ENCODE results near the gene HACE1.
"Not testable (repeated sequence)": the region's sequence is repeated elsewhere in the genome, so short reads cannot be mapped to it uniquely, and the experiment has no call there.

HACE1 gene

DNA sequence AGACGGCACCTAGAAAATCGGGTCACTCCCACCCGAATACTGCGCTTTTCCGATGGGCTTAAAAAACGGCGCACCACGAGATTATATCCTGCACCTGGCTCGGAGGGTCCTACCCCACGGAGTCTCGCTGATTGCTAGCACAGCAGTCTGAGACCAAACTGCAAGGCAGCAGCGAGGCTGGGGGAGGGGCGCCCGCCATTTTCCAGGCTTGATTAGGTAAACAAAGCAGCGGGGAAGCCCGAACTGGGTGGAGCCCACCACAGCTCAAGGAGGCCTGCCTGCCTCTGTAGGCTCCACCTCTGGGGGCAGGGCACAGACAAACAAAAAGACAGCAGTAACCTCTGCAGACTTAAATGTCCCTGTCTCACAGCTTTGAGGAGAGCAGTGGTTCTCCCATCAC, 122.2 kb downstream of the HACE1 start:
- DNase-seq (ENCODE audit: low spot score) = not testable (repeated sequence)

DNA sequence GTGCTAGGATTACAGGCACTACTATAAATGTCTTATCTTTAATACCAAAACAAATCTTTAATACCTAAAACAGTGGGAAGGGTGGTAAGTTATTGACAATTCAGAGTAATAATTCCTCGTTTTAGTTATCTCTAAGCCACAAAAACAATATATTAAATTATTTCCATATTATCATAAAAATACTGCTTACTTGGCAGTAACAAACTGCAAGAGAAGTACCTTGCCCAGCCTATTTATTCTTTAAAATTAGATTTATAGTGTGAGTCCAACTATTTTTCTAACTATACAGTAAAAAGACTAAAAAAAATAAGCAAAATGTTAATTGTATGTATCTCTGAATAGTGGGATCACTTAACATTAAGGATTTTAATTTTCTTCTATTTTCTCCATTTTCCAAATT, 123.2 kb downstream of the HACE1 start:
- DNase-seq (ENCODE audit: low spot score) = no peak

DNA sequence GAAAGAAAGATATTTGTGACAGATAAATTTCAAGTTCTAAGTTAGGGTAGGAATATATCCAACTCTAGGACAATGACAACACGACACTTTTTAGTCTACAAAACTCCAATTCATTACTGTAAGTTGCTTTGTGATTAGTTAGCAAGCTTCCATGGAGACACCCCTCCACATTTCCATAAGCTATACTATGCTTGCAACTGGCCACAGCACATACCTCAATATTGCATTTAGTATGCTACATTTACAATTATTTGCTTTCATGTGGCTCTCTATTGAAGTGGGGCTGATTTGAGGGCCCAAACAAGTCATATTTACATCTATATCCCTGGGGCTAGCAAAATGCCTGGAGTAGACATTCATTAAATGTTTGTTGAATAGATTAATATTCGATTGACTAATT, 129.3 kb downstream of the HACE1 start:
- no peak for DNase-seq (ENCODE audit: low spot score)

DNA sequence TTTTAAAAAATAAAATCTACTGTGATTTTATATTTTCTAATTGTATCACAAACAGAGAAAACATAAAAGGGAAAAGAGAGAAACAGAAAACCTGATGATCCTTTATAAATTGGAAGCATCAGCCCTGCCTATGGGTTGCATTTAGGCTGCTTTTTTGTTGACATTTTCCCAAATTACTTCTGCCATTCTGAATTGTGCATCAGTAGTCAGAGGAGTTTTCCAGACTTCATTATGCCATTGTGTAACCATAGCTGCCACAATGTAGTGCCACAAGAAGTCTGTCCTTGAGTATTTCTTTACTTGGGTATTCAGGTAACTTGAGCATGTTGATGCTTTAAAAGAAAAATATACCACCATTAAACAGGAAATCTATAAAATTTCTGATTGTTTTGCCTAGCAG, 130.3 kb downstream of the HACE1 start:
- DNase-seq (ENCODE audit: low spot score) = no peak

DNA sequence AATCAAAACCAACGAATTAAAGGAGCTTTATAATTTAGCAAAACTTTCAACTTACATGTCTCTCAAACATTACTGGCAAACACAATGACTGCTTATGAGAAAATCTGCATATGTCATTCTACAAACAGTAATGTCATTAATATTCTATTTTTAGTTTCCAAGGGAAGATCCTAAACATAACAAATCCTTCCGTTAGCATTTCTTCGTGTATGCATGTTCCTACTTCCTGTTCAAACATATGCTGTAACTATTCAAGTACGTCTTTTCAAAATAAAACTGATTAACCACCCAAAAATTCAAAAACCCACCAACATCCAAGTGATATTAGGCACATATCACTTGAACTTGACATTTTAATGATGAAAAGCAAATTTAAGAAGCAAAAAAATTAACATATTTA, 131.3 kb downstream of the HACE1 start:
- no peak for DNase-seq (ENCODE audit: low spot score)

DNA sequence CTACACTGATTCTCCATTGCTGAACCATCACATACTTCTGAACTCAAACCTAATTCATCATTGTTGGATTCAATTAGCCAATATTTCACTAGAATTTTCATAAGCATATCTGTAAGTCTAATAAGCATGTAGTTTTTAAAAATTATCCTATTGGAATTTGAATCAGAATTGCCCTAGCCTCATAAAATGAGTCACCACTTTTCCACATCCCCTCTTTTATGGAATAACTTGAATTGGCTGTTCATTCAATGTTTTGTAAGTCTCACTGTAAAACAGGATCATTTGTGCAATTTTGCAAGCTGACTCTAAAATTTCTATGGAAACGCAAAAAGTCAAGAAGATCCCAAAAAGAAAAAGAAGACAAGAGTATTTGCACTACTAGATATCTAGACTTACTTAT, 141.0 kb downstream of the HACE1 start:
- no peak for DNase-seq (ENCODE audit: low spot score)

DNA sequence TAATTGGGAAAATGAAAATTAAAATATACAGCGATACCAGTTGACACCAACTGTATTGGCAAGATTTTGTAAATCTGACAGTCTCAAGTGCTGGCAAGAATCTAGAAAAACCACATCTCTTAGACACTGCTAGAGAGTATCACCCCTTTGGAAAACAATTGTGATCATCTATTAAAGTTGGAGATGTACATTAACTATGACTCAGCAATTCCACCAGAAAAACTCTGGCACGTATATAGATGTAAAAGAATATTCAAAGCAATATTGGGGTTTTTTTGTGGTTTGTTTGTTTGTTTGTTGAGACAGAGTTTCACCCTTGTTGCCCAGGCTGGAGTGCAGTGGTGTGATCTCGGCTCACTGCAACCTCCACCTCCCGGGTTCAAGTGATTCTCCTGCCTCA, 142.9 kb downstream of the HACE1 start:
- DNase-seq (ENCODE audit: low spot score) = no peak

DNA sequence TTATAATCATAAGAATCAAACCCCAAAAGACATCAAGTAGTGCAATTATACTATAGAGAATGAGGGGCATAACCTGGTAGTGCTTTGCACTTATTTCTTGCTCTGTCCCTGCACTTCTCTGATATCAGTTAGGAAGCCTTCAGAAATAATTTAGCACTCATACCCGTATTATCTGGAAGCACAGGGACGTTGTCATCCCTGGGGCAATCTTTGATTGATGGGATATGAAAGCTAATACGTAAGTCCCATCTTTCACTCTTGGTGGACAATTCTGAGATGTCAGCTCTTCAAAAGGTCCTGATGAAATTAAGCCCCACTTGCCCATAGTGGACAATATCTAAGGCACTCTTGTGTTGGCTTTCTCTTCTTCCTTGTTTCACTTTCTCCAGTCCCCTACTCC, 144.9 kb downstream of the HACE1 start:
- DNase-seq (ENCODE audit: low spot score) = no peak

DNA sequence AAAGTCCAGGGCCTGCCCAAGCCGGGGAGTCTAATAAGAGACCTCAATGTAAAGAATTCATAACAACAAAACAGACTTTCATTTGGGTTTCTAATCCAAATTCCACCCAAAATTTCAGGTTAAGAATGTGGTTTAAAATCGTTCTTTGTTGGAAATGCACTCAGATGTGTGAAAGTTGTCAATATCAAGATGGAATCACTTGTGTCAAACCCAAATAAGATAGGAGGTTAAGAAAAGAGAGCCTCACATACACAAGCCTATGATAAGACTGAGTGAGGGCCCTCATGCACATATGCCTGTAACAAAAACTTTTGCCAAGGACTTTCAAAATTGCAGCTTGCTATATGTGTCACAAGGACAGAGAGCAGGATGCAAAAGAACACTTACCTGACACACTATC, 145.7 kb downstream of the HACE1 start:
- no peak for DNase-seq (ENCODE audit: low spot score)

DNA sequence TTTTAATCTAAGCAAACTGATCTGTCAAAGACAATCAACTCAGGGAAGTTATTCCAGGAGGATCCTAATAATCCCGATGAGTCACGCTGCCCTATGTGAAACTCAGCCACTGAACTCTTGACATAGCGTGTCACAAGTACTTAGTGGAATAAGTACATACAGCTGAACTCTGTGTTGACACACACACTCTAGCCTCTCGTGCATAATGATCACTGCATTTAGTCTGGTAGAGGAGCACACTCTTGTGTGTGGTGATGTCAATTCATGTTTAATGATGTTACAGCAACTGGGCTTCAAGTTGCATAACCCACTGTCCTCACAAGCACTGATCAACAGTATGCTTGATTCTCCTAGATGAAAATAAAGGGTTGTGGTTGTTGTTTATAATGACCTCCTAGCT, 148.3 kb downstream of the HACE1 start:
- no peak for DNase-seq (ENCODE audit: low spot score)

DNA sequence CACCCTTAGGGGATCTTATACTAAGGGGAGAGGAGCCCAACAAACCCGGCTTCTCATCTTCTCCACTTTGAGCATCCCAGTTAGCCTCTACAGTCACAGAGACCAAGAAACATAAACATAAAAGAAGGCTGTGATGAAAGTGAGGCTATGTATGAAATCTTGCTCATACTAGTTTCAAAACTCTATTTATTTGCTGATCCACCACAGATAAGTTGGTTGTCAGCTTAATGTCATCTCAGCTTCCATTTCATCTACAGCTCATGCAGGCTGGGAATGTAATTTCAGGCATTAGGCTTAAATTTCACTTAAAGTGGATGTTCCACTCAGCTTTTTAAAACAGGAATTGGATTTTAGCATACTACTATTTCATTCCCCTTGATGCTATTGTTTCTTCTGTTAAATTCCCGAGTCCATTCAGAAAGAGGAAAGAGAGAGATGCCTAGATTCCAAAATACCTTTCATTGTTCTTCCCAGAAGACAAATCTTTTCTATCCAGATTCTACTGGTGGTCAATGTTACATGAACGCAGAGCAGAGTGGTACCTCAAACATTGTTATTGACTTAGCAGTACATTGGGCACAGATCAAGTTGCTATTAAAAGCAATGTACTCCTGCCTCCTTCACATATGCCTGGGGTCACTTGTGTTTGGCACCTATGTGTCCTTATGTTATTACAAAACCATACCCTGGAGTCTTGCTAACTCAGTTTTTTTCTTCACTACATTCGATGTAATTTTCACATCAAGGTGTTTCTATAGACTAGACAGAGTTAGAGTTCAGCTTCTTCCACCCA, 149.0 kb downstream of the HACE1 start:
- no peak for DNase-seq (ENCODE audit: low spot score)

DNA sequence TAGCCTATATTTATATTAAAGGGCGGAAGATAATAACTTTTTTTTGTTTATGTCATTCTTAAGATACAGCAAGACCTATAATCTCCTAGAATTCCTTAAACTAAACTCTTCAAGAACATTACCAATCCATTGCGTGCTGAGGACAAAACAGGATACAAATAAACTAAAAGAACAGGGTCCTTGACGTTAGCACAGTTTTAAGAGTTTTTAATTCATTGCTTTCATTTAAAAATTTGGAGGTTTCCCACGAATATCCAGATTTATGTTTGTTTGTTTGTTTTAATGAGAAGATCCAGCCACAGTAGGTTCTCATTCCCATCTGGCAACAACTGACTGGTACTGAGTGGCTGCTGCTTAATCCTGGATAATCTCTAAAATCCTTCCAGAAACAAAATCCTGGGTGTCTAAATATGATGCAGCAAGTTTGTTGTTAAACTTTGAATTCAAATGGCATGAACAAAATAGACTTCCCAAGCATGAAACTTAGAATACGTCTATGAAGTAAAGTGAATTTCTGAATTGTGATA, 153.7 kb downstream of the HACE1 start:
- DNase-seq (ENCODE audit: low spot score) = no peak

DNA sequence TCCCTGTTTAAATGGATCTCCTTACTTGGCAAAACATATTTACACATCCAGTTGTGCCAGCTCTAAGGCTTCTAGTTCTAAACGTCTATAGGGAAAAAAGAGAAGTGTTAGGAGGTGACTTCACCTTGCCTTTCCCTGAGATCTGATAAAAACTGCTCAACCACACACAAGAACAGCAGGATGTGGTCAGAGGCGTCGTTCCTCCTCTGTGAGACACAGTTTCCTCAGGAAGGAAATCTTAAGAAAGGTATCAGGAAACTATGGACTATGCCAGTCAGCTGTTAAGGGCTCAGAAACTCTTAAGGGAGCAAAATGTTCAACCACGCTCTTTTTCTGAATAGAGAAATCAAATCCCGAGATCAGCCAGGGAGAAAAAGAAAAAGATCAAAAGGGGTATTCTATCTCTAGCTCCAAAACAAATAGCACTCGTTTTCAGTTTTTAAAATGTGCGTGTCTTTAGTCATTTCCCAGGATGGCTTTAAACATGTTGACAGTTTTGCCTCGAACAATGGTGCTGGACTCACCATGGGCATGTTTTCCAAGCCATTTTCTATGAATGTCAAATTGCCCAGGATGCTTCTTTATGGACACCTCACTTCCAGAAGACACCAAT, 154.5 kb downstream of the HACE1 start:
- no peak for DNase-seq (ENCODE audit: low spot score)

DNA sequence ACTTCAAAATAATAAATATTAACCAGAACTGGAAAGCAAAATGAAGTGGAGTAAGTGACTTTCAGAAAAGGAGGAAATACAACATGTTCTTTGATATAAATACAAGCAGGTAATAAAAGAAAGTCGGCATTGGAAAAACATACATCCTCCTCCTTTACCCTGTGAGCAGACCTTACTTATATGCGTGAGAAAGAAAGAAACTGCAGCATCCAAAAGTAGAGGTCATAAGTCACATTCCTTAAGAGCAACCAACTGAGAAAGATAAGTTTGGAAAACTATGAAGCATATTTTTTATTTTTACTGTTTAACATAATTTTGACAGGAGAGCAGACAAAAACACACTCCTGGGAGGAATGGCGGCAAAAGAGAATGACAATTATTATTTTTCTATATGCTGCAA, 155.5 kb downstream of the HACE1 start:
- DNase-seq (ENCODE audit: low spot score) = no peak

DNA sequence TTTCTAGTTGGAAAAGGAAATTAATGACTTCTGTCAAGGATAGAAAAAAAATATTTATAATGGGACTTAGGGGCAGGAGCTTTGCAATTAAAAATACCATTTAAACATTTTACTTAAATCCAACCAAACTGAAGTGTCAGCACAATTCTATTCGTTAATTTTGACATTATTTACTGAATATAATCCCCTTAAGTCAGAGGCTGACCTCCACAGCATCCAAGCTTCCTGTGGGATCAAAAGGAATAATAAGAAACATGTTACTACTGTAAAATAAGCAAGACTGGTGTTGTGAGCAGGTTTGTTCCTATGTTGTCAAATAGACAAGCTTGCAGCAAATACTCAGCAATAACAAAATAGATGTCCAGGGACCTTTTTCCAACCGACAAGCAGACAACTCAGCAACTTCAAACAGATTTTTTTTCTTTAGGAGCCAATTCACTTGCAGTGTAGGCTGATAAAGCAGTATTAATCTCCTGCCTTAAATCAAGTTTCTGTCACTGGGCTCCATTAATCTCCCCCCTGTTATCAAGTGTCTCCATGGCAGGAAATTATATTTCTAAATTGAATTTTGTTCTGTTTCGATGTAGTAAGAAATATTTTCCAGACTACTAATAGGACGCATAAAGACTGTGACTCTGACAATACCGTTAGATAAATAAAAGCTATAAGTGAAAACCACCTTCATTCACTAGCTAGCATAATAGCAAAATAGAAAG, 157.4 kb downstream of the HACE1 start:
- no peak for DNase-seq (ENCODE audit: low spot score)

DNA sequence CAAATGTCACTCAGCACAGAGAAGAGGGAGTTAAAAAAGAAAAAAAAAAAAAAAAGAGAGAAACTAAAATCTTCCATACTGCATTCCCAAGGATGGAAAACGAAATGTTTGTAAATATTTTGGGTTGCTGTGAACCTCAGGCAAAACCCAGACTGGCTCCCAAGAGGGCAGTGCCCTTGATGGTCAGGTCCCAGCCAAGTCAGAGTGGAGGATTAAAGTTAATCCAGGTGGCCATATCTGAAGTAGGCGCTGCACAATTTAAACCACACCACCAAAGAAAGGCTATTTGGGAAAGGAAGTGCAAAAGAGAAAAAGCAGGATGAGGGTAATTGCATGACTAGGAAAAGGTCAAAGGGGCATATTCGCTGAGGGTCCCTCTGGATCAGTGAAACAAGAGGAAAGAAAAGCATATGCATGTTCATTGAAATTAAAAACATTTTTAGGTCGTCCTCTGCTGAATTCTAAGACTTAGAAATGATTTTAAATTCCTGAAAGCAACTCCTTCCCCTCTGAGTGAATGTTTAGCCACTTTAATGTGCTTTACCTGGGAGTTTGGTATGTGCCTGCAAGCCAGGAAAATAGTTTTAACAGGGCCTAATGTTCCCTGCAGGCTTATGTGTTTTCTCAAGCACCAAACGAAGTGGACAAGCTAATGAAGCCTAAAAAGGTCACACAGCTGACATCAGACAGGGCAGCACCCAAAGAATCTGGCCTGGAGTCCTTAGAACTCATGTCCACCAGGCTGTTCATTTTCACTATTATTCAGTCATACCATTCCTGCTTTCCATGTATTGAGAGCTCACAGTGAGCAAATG, 159.1 kb downstream of the HACE1 start:
- DNase-seq (ENCODE audit: low spot score) = no peak

DNA sequence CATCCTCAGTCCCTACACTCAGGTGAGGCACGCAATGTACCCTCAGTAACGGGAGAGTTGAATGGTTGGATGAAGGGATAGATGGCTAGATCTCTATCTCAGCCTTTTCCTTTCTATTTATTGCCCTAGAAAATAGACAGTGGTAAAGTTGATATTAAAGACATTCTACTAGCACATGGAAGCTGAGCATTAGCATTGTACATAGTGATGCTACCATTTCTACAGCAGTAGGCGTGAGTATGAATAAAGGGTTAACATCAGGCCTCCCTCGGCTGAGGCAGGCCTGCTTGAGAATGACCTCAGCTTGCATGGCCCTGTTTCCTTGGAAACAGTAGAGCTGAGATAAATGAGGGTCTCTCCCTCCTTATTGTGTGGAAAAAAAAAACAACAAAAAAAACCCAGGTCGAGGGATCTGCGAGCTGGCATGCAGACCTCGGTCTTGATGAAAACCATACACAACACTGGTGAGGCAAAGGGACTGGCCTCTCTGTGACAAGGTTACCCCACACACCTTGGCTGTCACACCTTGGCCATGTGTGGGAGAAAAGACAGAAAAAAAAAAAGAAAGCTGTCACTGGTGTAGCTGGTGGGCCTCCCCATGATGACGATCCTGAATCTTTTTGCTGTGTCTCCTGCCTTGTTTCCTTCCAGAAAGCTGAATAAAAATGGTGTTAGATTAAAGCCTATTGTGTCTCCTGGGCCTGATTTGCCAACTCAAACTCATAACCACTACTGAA, 160.0 kb downstream of the HACE1 start:
- no peak for DNase-seq (ENCODE audit: low spot score)

DNA sequence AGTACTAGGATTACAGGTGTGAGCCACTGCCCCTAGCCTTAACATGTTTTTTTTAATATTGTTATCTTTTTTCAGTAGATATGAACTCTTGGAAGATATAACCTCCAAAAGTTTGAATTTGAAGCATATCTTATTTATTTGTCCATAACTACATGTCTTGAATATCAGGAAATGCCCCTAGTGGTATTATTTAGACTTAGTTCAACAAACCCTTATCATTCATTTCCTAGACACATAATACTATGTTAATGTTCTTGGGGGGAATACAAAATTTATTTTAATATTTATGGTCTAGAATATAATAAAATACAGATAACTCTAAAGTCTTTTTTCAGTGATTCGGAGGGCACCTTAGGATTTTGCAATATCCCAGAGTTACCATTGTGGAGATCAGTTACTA, 160.7 kb downstream of the HACE1 start:
- no peak for DNase-seq (ENCODE audit: low spot score)

DNA sequence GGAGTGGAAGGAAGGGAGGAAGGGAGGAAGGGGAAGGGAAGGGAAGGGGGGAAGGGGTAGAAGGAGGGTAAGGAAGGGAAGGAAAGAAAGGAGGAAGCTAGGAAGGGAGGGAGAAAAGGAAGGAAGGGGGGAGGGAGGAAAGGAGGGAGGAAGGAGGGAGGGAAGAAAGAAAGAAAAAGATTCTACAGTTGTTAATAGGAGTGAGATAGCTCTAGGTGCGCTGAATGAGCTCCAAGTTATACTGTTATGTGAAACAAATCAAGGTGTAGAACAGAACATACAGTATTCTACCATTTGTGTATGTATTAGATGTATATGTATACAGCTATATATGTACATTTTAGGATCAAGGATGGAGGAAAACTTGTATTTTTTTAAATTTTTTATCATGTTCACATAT, 167.7 kb downstream of the HACE1 start:
- no peak for DNase-seq (ENCODE audit: low spot score)

DNA sequence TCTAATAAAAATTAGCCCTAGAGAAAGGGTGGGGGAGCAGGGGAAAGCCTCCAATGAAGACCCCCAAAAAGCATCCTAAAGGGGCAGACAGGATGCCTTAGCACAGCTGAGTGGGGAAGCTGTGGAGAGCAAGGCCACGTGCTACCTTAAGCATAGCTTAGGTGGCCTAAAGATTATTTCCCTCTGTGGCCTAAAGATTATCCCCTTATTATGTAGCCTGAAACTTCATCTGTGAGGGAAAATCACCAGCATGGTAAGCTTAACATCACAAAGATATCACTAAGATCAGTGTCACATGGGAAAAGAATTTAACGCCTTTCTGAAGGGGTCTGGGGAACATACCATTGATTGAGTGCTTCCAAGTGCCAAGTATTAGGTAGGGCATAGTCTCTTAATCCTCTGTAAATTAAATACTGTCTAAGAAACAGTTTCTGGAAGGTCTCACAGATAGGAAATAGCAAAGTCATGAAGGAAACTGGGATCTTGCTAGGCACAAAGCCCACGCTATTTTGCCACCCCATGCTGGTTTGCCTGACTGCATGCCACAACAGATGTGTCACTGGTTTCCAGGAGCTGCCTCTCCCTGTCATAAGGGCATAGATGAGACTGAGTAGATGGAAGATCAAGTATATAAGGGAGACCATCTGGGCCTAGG, 170.0 kb downstream of the HACE1 start:
- no peak for DNase-seq (ENCODE audit: low spot score)

All from LoVo (cell line).